Measurements from ENCODE around the gene CGGBP1.

DNA sequence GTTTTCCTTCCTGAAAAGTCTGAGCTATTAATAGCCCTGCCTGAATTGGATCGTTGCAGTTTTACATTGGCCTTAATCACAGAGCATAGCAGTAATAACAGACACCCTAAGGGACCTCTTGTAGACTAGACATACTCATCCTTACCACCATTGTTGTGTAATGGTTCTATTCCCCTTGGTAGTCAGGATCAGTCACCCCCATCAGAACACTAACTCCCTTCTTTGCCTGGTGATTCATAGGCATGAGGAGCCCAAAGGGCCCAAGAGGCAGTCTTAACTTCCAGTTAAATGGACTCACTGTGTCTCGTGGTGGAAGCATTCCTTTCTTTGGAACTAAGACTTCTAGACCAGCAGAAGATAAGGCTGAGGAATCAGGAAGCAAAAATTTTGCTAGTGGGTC is 20.2 kb downstream of the CGGBP1 start:
- TF ChIP-seq, protein P1, sequence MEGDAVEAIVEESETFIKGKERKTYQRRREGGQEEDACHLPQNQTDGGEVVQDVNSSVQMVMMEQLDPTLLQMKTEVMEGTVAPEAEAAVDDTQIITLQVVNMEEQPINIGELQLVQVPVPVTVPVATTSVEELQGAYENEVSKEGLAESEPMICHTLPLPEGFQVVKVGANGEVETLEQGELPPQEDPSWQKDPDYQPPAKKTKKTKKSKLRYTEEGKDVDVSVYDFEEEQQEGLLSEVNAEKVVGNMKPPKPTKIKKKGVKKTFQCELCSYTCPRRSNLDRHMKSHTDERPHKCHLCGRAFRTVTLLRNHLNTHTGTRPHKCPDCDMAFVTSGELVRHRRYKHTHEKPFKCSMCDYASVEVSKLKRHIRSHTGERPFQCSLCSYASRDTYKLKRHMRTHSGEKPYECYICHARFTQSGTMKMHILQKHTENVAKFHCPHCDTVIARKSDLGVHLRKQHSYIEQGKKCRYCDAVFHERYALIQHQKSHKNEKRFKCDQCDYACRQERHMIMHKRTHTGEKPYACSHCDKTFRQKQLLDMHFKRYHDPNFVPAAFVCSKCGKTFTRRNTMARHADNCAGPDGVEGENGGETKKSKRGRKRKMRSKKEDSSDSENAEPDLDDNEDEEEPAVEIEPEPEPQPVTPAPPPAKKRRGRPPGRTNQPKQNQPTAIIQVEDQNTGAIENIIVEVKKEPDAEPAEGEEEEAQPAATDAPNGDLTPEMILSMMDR (IDR thresholded peaks at IDR 0.05; ENCODE audit: low read depth, low read length, poor library complexity, severe bottlenecking), result no peak
- no peak for TF ChIP-seq EZH2phosphoT487 (IDR thresholded peaks at IDR 0.05; ENCODE audit: borderline replicate concordance, low read length)
